ENCODE measurements around the gene MAP3K4.
"Not testable (repeated sequence)": the region's sequence is repeated elsewhere in the genome, so short reads cannot be mapped to it uniquely, and the experiment has no call there.

The MAP3K4 gene

DNA sequence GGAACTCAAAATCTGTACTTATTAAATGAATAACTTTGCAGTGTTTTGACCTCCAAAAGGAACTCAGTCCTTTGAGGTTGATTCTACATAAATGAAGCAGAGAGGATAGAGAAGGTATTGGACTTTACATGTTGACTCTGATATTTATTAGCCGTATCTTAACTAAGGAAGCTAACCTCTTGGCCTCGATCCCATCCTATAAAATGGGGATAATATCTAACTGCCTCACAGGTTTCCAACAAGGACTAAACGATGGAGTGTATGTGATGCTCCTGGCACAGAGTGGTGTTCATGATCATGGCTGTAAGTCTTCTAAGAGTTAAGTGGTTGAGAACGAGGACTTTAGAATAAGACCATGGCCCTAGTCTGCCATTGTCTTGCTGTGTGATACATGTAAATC lies 24.2 kb upstream of the MAP3K4 start:
- Histone ChIP-seq H2AFZ (ENCODE audit: low read depth, low read length) (no peak overlapping the region), H4K20me1 (ENCODE audit: insufficient read depth, low read length) (no peaks in the 10 kb centered on the region), H3K27ac (ENCODE audit: low read length) (no peak overlapping the region), H3K4me1 (ENCODE audit: insufficient read depth, low read length) (no peaks in the 10 kb centered on the region), H3K36me3 (ENCODE audit: insufficient read depth, low read length) (no peaks in the 10 kb centered on the region), H3K9ac (ENCODE audit: low read depth, low read length) (no peak overlapping the region), H3K4me2 (ENCODE audit: insufficient read depth, low read length) (no peak overlapping the region), H3K9me3 (ENCODE audit: insufficient read depth, low read length, severe bottlenecking) (no peaks in the 10 kb centered on the region), H3K4me3 (ENCODE audit: low read depth in 1 of 2, low read length in 2 of 2) (no peak overlapping the region), H3K79me2 (ENCODE audit: insufficient read depth, low read length) (no peaks in the 10 kb centered on the region), H3K27me3 (ENCODE audit: insufficient read depth, low read length, poor library complexity) (peaks cover 2% of the 10 kb centered on the region)
- ATAC-seq (ENCODE audit: insufficient read depth, low read depth) (no peak), DNase-seq (no peak)
- TF ChIP-seq EZH2 (IDR thresholded peaks at IDR 0.05; ENCODE audit: borderline replicate concordance, low read depth, low read length, severe bottlenecking), result no peak
- TF ChIP-seq, protein P1, sequence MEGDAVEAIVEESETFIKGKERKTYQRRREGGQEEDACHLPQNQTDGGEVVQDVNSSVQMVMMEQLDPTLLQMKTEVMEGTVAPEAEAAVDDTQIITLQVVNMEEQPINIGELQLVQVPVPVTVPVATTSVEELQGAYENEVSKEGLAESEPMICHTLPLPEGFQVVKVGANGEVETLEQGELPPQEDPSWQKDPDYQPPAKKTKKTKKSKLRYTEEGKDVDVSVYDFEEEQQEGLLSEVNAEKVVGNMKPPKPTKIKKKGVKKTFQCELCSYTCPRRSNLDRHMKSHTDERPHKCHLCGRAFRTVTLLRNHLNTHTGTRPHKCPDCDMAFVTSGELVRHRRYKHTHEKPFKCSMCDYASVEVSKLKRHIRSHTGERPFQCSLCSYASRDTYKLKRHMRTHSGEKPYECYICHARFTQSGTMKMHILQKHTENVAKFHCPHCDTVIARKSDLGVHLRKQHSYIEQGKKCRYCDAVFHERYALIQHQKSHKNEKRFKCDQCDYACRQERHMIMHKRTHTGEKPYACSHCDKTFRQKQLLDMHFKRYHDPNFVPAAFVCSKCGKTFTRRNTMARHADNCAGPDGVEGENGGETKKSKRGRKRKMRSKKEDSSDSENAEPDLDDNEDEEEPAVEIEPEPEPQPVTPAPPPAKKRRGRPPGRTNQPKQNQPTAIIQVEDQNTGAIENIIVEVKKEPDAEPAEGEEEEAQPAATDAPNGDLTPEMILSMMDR (IDR thresholded peaks at IDR 0.05; ENCODE audit: borderline replicate concordance, extremely low read depth, low read length, poor library complexity, severe bottlenecking), result no peak

DNA sequence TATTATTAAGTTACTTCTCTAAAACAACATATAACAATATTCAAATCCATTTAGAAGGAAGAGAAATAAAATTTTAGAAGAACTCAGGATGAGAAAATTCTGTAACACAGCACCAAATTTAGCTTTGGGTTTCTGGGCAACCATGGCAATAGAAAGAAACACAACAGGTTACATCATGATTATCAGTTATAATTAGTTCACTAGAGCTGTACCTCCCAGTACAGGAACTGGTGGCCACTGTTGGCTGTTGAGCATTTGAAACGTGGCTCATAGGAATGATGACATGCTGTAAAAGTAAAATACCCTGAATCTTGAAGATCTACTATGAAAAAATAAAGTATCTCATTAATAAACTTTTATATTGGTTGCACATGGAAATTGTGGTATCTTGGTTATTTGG lies 23.7 kb upstream of the MAP3K4 start:
- H2AFZ ChIP-seq (ENCODE audit: low read depth, low read length), result no peak overlapping the region
- H3K79me2 ChIP-seq (ENCODE audit: insufficient read depth, low read length), result no peaks in the 10 kb centered on the region
- H3K27ac ChIP-seq (ENCODE audit: low read length), result no peak overlapping the region
- H3K36me3 ChIP-seq (ENCODE audit: insufficient read depth, low read length), result no peaks in the 10 kb centered on the region
- TF ChIP-seq EZH2 (IDR thresholded peaks at IDR 0.05; ENCODE audit: borderline replicate concordance, low read depth, low read length, severe bottlenecking), result no peak
- TF ChIP-seq, protein P1 (IDR thresholded peaks at IDR 0.05; ENCODE audit: borderline replicate concordance, extremely low read depth, low read length, poor library complexity, severe bottlenecking), result no peak
- H3K27me3 ChIP-seq (ENCODE audit: insufficient read depth, low read length, poor library complexity), result peaks cover 2% of the 10 kb centered on the region
- ATAC-seq (ENCODE audit: insufficient read depth, low read depth) (no peak), DNase-seq (no peak)
- no peak overlapping the region for H3K4me3 ChIP-seq (ENCODE audit: low read depth in 1 of 2, low read length in 2 of 2)
- no peaks in the 10 kb centered on the region for H3K9me3 ChIP-seq (ENCODE audit: insufficient read depth, low read length, severe bottlenecking)
- no peak overlapping the region for H3K4me2 ChIP-seq (ENCODE audit: insufficient read depth, low read length)
- no peaks in the 10 kb centered on the region for H4K20me1 ChIP-seq (ENCODE audit: insufficient read depth, low read length)
- H3K4me1 ChIP-seq (ENCODE audit: insufficient read depth, low read length), result no peaks in the 10 kb centered on the region
- H3K9ac ChIP-seq (ENCODE audit: low read depth, low read length), result no peak overlapping the region

DNA sequence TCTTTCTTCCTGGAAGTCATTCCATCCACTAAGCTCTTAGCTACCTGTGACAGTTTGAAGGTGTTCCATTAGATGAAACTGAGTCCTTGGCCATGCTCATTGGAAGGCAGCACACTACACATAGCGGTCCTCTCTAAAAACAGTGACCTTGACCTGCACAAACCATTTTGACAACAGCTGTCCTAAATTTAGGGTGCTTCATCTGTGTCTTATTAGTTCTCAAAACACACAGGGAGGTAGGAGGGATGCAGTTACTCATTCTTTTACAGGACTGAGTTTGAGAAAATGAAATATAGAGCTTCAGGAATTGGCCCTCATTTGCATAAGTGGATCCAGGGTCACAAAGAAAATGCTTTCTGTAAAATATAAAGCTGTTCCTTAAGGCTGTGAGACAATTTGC lies 20.4 kb upstream of the MAP3K4 start:
- H4K20me1 ChIP-seq (ENCODE audit: insufficient read depth, low read length), result no peaks in the 10 kb centered on the region
- H3K27ac ChIP-seq (ENCODE audit: low read length), result no peak overlapping the region
- DNase-seq (no peak), ATAC-seq (ENCODE audit: insufficient read depth, low read depth) (no peak)
- no peak overlapping the region for H3K4me3 ChIP-seq (ENCODE audit: low read depth in 1 of 2, low read length in 2 of 2)
- no peaks in the 10 kb centered on the region for H3K27me3 ChIP-seq (ENCODE audit: insufficient read depth, low read length, poor library complexity)
- TF ChIP-seq EZH2 (IDR thresholded peaks at IDR 0.05; ENCODE audit: borderline replicate concordance, low read depth, low read length, severe bottlenecking), result no peak
- TF ChIP-seq, protein P1 (IDR thresholded peaks at IDR 0.05; ENCODE audit: borderline replicate concordance, extremely low read depth, low read length, poor library complexity, severe bottlenecking), result no peak
- no peaks in the 10 kb centered on the region for H3K9me3 ChIP-seq (ENCODE audit: insufficient read depth, low read length, severe bottlenecking)
- H3K9ac ChIP-seq (ENCODE audit: low read depth, low read length), result no peak overlapping the region
- H3K4me2 ChIP-seq (ENCODE audit: insufficient read depth, low read length), result no peak overlapping the region
- H3K79me2 ChIP-seq (ENCODE audit: insufficient read depth, low read length), result no peaks in the 10 kb centered on the region
- no peaks in the 10 kb centered on the region for H3K4me1 ChIP-seq (ENCODE audit: insufficient read depth, low read length)
- no peak overlapping the region for H2AFZ ChIP-seq (ENCODE audit: low read depth, low read length)
- H3K36me3 ChIP-seq (ENCODE audit: insufficient read depth, low read length), result no peaks in the 10 kb centered on the region

DNA sequence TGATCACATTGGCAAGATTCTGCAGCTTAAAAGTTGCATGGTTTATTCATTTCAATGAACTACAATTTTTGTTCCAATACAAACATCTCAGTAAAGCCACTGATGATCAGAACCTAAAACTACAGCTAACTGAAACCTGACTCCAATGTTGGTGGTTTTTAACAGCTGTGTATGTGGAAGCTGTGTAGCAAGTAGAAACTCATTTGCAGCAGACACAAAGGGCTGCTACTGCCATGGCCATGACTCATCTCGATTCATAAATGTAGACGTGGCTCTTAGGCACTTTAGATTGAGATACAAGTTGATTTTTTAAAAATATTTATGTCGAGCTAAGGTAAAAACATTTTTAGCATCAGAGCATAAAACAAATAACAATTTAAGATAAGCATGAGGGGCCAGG lies 19.5 kb upstream of the MAP3K4 start:
- Histone ChIP-seq H3K9ac (ENCODE audit: low read depth, low read length) (no peak overlapping the region), H3K27ac (ENCODE audit: low read length) (no peak overlapping the region), H4K20me1 (ENCODE audit: insufficient read depth, low read length) (no peaks in the 10 kb centered on the region), H3K79me2 (ENCODE audit: insufficient read depth, low read length) (no peaks in the 10 kb centered on the region), H3K4me2 (ENCODE audit: insufficient read depth, low read length) (no peak overlapping the region), H3K27me3 (ENCODE audit: insufficient read depth, low read length, poor library complexity) (no peaks in the 10 kb centered on the region), H3K36me3 (ENCODE audit: insufficient read depth, low read length) (no peaks in the 10 kb centered on the region), H3K9me3 (ENCODE audit: insufficient read depth, low read length, severe bottlenecking) (no peaks in the 10 kb centered on the region), H3K4me1 (ENCODE audit: insufficient read depth, low read length) (no peaks in the 10 kb centered on the region), H3K4me3 (ENCODE audit: low read depth in 1 of 2, low read length in 2 of 2) (no peak overlapping the region), H2AFZ (ENCODE audit: low read depth, low read length) (no peak overlapping the region)
- no peak for DNase-seq
- no peak for ATAC-seq (ENCODE audit: insufficient read depth, low read depth)
- TF ChIP-seq, protein P1 (IDR thresholded peaks at IDR 0.05; ENCODE audit: borderline replicate concordance, extremely low read depth, low read length, poor library complexity, severe bottlenecking), result no peak
- no peak for TF ChIP-seq EZH2 (IDR thresholded peaks at IDR 0.05; ENCODE audit: borderline replicate concordance, low read depth, low read length, severe bottlenecking)

DNA sequence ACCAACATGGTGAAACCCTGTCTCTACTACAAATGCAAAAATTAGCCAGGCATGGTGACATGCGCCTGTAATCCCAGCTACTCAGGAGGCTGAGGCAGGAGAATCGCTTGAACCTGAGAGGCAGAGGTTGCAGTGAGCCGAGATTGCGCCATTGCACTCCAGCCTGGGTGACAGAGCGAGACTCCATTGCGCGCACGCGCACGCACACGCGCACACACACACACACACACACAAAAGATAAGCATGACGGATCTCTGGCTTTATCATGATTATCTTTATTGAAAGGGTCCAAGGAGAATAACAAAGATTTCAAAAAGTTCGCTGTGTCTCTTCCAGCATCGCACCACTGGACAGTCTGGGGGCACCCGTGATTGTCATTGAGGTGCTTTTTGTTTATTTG lies 19.0 kb upstream of the MAP3K4 start:
- not testable (repeated sequence) for DNase-seq; H4K20me1 ChIP-seq (ENCODE audit: insufficient read depth, low read length); H2AFZ ChIP-seq (ENCODE audit: low read depth, low read length); H3K4me3 ChIP-seq (ENCODE audit: low read depth in 1 of 2, low read length in 2 of 2); H3K4me1 ChIP-seq (ENCODE audit: insufficient read depth, low read length); H3K27me3 ChIP-seq (ENCODE audit: insufficient read depth, low read length, poor library complexity); H3K79me2 ChIP-seq (ENCODE audit: insufficient read depth, low read length); H3K9ac ChIP-seq (ENCODE audit: low read depth, low read length); ATAC-seq (ENCODE audit: insufficient read depth, low read depth); H3K4me2 ChIP-seq (ENCODE audit: insufficient read depth, low read length); H3K27ac ChIP-seq (ENCODE audit: low read length); H3K36me3 ChIP-seq (ENCODE audit: insufficient read depth, low read length); H3K9me3 ChIP-seq (ENCODE audit: insufficient read depth, low read length, severe bottlenecking)

Data from DND-41 (cell line).